Panc1 (cell line): Measurements from ENCODE around the gene DHDH. TPM values are rescaled to one million over a fixed set of nuclear protein-coding genes. Genes with fewer than 3 reads are reported as not detected.

Source experiments
- ATAC-seq: fragments of 200-7000 bp; cut with Tn5 transposase; 2 replicates; pipeline ENCODE4 v1.9.1; 2020; ENCODE audit warnings: mild to moderate bottlenecking, moderate library complexity
- BruUV-seq: library from RNA; stranded (reverse); fragments of 400-500 nt; replicated peaks from 2 replicates; lab custom pipeline; 2021; lab: Mats Ljungman, UMichigan
- CTCF ChIA-PET: fragments of 300-600 bp; sonication (Branson Sonifier 250); formaldehyde crosslinking; loops from one replicate; lab custom pipeline; 2022; ENCODE audit warnings: antibody characterized with exemption; lab: Charles Lee
- POLR2A ChIA-PET: fragments of 300-600 bp; sonication (Branson Sonifier 250); formaldehyde crosslinking; loops from one replicate; lab custom pipeline; 2022; ENCODE audit warnings: antibody characterized with exemption; lab: Charles Lee
- DNase-seq: peaks from one replicate; pipeline ENCODE4 v3.0.0-alpha.2; 2010; ENCODE audit warnings: low read depth, low spot score
- H3K27ac ChIP-seq: 2 replicates; pipeline ENCODE4 v1.5.1; 2011; ENCODE audit warnings: mild to moderate bottlenecking, low read length, inconsistent platforms
- H3K27me3 ChIP-seq: fragments of 200-500 bp; sonication (Bioruptor generic); 2 replicates; pipeline ENCODE4 v1.6.0; 2014; ENCODE audit warnings: low read length, inconsistent platforms; ENCODE audit not compliant: control insufficient read depth, insufficient read depth
- H3K36me3 ChIP-seq: fragments of 200-500 bp; sonication (Bioruptor generic); 2 replicates; pipeline ENCODE4 v1.5.1; 2014; ENCODE audit warnings: inconsistent platforms, mild to moderate bottlenecking, low read length, moderate library complexity; ENCODE audit not compliant: control insufficient read depth, insufficient read depth
- H3K4me1 ChIP-seq: 2 replicates; pipeline ENCODE4 v1.5.1; 2011; ENCODE audit warnings: inconsistent platforms, mild to moderate bottlenecking, low read length, moderate library complexity; ENCODE audit not compliant: control insufficient read depth, insufficient read depth
- H3K4me3 ChIP-seq, 2 experiments: 2 replicates each; pipeline ENCODE4 v1.5.1; 2011 to 2012; ENCODE audit warnings: low read depth in 2 of 2, low read length in 2 of 2, mild to moderate bottlenecking in 2 of 2, inconsistent platforms in 1 of 2, moderate library complexity in 1 of 2
- H3K9me3 ChIP-seq: fragments of 200-500 bp; sonication (Bioruptor generic); 2 replicates; pipeline ENCODE4 v1.5.1; 2014; ENCODE audit warnings: low read depth, mild to moderate bottlenecking, inconsistent platforms, low read length, moderate library complexity; ENCODE audit not compliant: control insufficient read depth, insufficient read depth
- POLR2AphosphoS5 ChIP-seq: IDR thresholded peaks from 2 replicates; pipeline ENCODE4 v1.6.1; 2012; ENCODE audit warnings: mild to moderate bottlenecking, low read depth, low read length, moderate library complexity
- SIN3A ChIP-seq: IDR thresholded peaks from 2 replicates; pipeline ENCODE4 v1.6.1; 2012; ENCODE audit warnings: low read depth, mild to moderate bottlenecking, low read length, moderate library complexity, borderline replicate concordance; ENCODE audit not compliant: insufficient read depth
- TCF7L2 ChIP-seq: IDR thresholded peaks from 2 replicates; pipeline ENCODE4 v1.6.1; 2011; ENCODE audit warnings: mild to moderate bottlenecking, low read depth, low read length, inconsistent platforms
- in situ Hi-C: cut with HindIII; loops from 2 replicates; pipeline ENCODE4 v1.10.0; 2016; ENCODE audit warnings: low sequenced_read_pairs, low pct_unique_long_range_greater_than_20kb
- intact Hi-C: fragments of 100-400 bp; cut with micrococcal nuclease; formaldehyde crosslinking; loops from one replicate; pipeline ENCODE4 v1.10.0; 2022; ENCODE audit not compliant: unreplicated experiment
- total RNA-seq: library from RNA; stranded (reverse); gene quantifications from one replicate; pipeline ENCODE4 v1.2.1, GENCODE V29; 2021; ENCODE audit not compliant: unreplicated experiment
- TF ChIP-seq, protein P1 (sequence below): fragments of 450-650 bp; IDR thresholded peaks from 2 replicates; pipeline ENCODE4 v1.5.1; 2017; ENCODE audit warnings: mild to moderate bottlenecking
- TF ChIP-seq, protein P2 (sequence below), 2 experiments: IDR thresholded peaks; 2 replicates each; pipeline ENCODE4 v1.6.1; 2011 to 2012; ENCODE audit warnings: low read depth in 2 of 2, control low read depth in 1 of 2, low read length in 1 of 2, mild to moderate bottlenecking in 1 of 2, moderate library complexity in 1 of 2; ENCODE audit not compliant: insufficient read depth in 1 of 2

DHDH gene
- total RNA-seq, 1 experiment from 2014 or later, result 0.85 TPM

DNA sequence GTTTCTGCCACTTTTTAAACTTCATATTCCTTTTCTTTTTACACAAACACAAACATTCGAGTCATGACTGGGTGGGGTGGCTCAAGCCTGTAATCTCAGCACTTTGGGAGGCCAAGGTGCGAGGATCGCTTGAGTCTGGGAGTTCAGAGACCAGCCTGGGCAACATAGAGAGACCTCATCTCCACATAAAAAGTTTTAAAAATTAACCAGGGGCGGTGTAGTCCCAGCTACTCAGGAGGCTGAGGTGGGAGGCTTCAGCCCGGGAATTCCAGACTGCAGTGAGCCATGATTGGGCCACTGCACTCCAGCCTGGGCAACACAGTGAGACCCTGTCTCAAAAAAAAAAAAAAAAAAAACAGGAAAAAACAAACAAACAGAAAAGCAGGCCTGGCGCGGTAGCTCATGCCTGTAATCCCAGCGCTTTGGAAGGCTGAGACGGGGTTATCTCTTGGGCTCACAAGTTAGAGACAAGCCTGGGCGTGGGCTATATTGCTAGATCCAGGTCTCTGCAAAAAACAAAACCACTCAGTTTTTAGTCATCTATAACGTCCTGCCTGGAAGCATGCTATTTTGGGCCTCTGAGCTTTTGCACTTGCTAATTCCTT, 20.6 kb downstream of the DHDH start:
- in situ Hi-C loops, result no loop called here
- TF ChIP-seq SIN3A (no peak), POLR2AphosphoS5 (no peak), TCF7L2 (no peak)
- TF ChIP-seq, protein P1, sequence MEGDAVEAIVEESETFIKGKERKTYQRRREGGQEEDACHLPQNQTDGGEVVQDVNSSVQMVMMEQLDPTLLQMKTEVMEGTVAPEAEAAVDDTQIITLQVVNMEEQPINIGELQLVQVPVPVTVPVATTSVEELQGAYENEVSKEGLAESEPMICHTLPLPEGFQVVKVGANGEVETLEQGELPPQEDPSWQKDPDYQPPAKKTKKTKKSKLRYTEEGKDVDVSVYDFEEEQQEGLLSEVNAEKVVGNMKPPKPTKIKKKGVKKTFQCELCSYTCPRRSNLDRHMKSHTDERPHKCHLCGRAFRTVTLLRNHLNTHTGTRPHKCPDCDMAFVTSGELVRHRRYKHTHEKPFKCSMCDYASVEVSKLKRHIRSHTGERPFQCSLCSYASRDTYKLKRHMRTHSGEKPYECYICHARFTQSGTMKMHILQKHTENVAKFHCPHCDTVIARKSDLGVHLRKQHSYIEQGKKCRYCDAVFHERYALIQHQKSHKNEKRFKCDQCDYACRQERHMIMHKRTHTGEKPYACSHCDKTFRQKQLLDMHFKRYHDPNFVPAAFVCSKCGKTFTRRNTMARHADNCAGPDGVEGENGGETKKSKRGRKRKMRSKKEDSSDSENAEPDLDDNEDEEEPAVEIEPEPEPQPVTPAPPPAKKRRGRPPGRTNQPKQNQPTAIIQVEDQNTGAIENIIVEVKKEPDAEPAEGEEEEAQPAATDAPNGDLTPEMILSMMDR, result no peak
- TF ChIP-seq, protein P2, sequence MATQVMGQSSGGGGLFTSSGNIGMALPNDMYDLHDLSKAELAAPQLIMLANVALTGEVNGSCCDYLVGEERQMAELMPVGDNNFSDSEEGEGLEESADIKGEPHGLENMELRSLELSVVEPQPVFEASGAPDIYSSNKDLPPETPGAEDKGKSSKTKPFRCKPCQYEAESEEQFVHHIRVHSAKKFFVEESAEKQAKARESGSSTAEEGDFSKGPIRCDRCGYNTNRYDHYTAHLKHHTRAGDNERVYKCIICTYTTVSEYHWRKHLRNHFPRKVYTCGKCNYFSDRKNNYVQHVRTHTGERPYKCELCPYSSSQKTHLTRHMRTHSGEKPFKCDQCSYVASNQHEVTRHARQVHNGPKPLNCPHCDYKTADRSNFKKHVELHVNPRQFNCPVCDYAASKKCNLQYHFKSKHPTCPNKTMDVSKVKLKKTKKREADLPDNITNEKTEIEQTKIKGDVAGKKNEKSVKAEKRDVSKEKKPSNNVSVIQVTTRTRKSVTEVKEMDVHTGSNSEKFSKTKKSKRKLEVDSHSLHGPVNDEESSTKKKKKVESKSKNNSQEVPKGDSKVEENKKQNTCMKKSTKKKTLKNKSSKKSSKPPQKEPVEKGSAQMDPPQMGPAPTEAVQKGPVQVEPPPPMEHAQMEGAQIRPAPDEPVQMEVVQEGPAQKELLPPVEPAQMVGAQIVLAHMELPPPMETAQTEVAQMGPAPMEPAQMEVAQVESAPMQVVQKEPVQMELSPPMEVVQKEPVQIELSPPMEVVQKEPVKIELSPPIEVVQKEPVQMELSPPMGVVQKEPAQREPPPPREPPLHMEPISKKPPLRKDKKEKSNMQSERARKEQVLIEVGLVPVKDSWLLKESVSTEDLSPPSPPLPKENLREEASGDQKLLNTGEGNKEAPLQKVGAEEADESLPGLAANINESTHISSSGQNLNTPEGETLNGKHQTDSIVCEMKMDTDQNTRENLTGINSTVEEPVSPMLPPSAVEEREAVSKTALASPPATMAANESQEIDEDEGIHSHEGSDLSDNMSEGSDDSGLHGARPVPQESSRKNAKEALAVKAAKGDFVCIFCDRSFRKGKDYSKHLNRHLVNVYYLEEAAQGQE (IDR thresholded peaks at IDR 0.05; ENCODE audit: insufficient read depth in 1 of 2, low read depth in 2 of 2, low read length in 1 of 2), result no peak
- CTCF ChIA-PET, result no interaction called here
- DNase-seq (no peak), ATAC-seq (no peak; the same call in 1 of the 2 replicates)
- Histone ChIP-seq H3K4me3 (peak overlapping the region; percentile 52 to 87), H3K9me3 (no peaks in the 10 kb centered on the region), H3K36me3 (no peaks in the 10 kb centered on the region), H3K27me3 (no peaks in the 10 kb centered on the region), H3K27ac (peak overlapping the region; percentile 80), H3K4me1 (peaks cover 4% of the 10 kb centered on the region; the same call in 1 of the 2 replicates)
- POLR2A ChIA-PET, result no interaction called here
- BruUV-seq, result no TSS peak
- intact Hi-C loops, result no loop called here

DNA sequence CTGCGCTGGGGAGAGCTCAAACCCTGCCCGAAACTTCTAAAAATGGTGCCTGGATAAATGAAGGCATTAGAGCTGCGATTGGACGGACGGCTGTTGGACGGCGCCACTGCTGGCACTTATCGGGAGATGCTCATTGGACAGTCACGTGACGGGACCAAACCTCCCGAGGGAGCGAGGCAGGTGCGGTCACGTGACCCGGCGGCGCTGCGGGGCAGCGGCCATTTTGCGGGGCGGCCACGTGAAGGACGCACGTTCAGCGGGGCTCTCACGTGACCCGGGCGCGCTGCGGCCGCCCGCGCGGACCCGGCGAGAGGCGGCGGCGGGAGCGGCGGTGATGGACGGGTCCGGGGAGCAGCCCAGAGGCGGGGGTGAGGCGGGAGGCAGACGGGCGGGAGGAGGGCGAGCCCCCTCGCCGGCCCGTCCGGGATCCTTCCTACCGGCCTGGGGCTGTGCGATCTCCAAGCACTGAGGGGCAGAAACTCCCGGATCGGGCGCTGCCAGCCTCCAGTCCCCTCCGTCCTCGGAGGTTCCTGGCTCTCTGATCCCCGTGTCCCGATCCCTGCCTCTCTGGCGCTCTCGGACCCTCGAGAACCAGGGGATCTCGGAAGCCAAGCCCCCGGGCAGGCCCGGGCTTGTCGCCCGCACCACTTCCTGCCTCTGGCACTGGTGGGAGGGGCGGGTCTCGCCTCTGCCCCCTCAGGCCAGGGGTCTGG, 21.3 kb downstream of the DHDH start, which contains the start of gene BAX:
BAX (plus strand) TSS at position 281 of the 713 bp plus-strand sequence; CDS start at position 335, 54 bp downstream.
- no TSS peak for BruUV-seq
- POLR2A ChIA-PET, result no interaction called here

More for the DNA sequence above, 21.3 kb downstream of the DHDH start, which contains the start of gene BAX:
- Histone ChIP-seq H3K9me3 (no peaks in the 10 kb centered on the region), H3K4me3 (peak within 1 kb of the TSS; percentile 81 to 87), H3K27ac (peak within 1 kb of the TSS; percentile 83), H3K27me3 (no peaks in the 10 kb centered on the region), H3K36me3 (no peaks in the 10 kb centered on the region), H3K4me1 (peaks cover 4% of the 10 kb centered on the region; the same call in 1 of the 2 replicates)
- intact Hi-C loops (no loop called here), in situ Hi-C loops (no loop called here)
- peak; percentile 37; the same call in 1 of the 2 replicates for TF ChIP-seq POLR2AphosphoS5
- TF ChIP-seq, protein P2 (IDR thresholded peaks at IDR 0.05; ENCODE audit: insufficient read depth in 1 of 2, low read depth in 2 of 2, low read length in 1 of 2), result no peak
- peak; percentile 62 for DNase-seq
- CTCF ChIA-PET, result no interaction called here
- peak; percentile 97 for ATAC-seq
